DMS153 treated with DMSO at 0.1 percent for 48 hours (cell line): ENCODE measurements around the gene C1QA.

Experiments used
- DNase-seq: peaks from one replicate; lab custom pipeline; 2025; ENCODE audit not compliant: unreplicated experiment; lab: John Stamatoyannopoulos, UW

C1QA gene

DNA sequence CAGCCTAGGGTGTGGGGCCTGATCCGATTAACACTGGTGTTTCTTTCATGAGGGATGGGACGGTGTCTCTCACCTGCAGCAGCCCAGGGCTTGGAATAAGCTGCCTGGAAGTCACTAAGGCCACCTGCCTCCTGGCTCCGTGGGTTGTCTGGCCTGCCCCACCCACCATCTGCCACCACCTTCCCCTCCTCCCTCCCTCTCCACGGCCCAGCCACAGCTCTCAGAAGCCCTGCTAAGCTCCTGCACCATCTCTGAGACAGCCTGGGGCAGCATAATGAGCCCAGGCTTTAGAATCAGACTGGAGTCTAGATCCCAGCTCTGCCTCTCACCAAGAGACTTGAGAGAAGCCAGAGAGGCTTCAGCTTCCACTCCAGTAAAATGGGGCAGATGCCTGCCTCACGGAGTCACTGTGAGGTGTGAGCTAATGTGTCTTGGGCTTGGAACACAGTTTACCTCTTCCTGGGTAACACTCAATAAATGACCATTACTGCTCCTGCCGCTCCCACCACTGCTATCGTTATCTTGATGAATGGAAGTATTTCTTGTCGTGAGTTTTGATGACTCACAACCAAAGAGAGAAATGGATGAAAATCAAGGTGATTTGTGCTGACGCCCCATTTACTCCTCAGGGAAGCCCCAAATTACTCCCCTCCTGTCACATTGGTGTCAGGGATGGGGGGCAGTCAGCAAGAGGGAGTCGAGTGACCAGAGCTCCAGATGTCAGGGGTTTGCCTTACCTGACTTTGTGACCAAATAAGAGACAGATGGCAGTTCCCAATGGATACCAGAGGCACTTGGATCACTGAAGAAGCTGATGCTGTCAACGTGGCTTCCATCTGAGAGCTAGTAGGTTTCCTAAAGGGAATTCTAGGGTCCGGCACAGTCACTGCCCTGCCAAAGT, 23.5 kb upstream of the C1QA start:
- no peak for DNase-seq

DNA sequence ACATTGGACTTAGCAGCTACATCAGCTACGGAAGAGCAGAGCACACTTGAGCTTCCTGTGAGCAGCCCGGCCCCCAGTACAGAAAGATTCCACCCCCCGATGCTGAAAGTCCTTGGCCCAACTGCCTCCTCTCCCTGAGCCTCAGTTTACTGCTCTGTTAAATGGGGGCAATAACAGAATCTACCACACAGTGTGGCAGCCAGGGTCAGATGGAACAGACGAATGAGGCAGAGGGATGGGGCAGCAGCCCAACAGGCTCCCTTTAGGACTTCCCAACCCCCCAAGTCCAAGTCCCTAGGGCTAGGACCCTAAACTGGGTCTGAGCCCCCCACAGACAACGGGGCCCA, 22.9 kb upstream of the C1QA start:
- DNase-seq, result no peak

DNA sequence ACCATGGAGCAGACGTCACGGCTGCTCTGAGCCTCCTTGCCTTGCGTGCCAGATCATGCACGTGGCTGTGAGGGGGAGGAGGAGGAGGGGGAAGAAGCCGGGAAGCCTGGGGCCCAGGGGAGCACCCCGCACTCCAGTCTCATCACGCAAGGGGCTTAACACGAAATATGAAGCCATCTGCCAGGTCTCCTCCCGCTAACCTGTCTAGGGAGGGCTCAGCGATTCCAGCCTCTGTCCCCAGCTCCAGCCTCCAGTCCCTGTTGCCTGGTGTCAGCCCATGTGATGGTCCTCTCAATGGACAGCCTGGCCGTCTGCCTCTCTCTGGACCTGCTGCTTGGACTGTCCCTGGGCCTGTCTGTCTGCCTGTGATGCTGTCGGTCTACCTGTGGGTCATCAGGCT, 22.5 kb upstream of the C1QA start:
- no peak for DNase-seq

DNA sequence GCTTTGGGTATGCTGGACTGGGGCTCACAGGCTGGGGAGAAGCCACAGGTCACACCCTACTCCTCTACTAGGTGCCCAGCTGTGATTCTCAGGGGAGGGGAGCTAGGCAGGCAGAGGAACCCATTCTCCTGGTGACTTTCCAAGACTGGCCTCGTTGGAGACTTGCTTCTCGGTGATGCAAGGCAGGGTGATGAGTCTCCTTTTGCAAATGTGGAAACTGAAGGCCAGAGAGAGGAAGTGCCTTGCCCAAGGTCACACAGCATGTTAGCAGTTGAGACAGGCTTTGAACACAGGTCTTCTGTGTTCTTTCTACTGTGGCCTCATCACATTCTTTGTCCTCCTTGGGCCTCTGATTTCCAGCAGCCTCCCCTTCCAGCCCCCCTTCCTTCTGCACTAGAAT, 20.5 kb upstream of the C1QA start:
- no peak for DNase-seq

DNA sequence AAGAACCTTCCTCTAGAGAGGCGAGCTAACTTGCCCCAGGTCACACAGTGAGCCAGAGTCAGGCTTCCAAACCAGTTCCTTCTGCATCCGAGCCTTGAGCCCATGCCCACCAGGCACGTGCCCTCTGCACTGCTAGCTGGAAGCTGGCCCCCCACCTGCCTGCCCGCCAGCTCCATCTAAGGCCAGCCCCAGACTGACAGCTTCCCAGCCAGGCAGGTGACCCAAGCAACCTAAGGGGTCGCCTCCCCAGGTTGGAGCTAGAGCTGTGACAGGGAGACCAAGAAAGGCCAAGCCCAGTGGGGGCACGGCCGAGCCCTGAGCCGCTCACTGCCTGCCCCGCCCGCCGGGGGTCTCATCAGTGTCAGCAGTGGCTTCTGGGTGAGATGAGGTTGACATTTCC, 19.9 kb upstream of the C1QA start:
- DNase-seq, result no peak

DNA sequence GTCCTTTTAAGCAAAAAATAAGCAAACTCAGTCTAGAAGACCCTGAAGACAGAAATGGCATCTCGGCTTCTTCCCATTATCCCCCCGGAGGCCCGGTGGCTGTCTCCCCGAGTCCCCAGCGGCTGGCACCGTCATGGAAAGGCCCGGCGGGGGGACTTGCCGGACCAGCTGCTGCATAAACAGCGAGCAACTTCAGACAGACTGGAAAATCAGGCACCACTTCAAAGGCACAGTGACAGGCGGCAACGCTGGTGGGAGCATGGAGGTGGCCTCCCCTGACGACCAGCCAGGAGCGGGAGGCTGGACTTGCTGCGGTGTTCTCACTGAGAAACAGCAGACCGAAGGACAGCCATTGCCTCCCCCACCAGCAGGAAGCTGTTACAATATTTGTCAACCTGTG, 18.4 kb upstream of the C1QA start:
- DNase-seq, result peak; percentile 20

DNA sequence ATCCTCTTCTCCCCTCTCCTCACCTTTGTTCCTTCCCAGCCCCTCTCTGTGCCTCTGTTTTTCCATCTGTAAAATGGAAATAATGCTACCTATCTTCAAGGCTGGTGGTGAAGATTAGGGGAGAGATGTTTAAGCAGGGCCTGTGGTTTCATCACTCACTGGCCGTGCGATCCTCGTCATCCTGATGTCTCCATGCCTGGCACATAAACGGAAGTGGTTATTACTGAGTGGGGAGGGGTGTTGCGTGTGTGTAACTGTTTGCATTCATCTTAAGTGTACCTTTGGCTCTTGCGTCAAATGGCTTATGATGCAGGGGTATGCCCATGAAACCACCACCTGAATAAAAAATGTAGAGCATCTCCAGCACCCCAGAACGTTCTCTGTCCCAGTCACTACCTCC, 17.2 kb upstream of the C1QA start:
- no peak for DNase-seq

DNA sequence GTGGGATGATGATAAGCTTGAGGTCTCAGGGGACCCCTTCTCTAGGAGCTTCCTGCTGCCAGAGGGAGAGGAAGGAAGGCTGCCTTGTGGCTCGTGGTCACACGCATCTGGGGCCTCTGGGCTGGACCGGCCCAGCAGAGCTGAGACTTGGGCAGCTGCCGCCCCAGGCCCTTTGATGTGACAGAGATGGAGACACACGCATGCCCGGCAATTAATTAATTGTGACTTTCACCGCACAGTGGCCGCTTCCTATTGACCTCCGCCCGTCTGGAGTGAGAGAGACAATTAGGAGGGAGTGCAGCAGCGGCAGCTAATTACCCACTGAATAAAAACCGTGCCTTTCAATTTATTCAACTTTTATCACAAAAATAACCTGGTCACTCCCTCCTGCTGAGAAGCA, 16.6 kb upstream of the C1QA start:
- DNase-seq, result no peak

DNA sequence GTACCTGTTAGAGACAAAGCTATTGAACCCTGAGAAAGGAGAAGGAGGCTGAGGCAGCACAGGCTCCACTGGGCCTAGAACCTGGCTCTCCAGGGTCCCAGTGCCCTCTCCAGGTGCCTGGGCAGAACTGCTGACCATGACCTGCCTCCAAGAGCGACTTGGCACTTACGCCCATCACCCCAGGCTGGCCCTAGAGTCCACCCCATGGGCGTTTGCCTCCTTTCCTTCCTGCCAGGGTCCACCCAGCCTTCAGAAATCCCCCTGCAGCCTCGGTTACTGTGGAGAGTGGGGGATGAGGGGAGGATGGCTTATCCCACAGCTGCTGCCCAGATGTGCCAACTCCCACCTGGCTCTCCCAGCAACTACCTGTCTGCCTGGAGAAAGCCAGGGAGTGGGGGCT, 14.7 kb upstream of the C1QA start:
- no peak for DNase-seq

DNA sequence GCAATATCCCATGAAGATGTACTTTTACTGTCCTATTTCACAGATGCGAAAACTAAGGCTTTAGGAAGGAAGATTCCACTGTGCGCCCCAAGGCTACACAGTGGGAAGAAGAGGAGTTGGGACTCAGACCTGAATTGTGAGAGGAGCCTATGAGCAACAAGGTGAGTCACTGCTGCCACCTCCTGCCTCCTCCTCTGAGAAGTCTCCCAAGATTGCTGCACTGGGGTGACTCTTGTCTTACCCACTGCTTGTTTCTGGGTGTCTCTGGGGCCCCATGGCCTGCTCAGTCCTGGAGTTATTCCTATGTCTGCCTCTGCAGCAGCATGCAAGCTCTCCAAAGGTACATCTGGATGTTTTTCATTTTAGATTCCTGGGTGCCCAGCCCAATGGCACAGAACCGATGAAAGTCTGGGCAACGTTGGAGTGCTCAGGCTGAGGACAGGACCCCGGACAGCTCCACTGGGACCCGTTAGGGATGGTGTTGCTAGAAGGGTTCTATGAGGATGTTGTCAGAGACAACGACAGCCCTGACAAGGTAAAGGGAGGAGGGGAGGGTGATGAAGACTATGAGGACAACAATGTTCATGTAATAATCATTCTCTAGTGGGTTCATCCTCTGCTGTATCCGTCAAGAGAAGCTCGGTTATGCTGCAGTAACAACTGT, 11.0 kb upstream of the C1QA start:
- DNase-seq, result no peak

DNA sequence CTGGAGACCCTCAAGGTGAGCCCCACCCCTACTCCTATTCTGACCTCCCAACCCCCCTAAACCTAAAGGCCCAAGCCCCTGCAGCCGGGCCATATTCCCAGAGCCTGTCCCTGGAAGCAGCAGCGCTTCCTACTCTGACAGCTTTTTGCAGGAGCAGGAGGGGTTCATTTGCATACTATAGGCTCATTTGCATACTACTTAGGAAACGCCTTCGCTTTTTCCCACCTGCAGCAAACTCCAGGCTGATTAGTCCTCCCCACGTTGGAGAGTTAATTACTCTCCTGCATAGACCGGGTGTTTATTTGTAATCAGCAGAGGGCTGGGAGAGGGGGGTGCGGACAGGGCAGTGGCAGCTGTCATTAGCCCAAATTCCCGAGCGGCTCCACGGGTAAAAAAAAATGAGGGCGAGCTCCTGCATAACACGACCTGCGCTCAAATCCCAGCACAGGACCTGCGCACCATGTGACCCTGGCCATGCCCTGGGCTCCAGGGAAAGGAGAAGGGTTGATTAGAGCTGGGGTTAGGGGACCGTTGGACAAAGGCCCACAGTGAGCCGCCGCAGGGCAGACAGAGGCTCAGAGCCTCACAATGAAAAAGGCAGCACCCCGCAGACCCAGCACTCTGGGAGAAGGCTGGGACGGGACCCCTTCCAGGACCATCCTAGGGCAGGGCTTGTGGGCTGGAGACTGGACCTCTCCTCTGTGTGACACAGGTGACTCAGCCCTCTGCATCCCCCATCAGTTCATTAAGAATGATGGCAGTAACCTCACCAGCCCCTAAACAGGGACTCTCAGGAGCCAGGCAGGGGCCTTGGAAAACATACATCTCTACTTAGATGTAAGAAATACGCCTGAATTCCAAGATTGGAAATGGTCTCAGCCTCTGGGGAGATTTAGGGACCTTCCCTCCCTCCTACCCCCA, 9.9 kb upstream of the C1QA start:
- no peak for DNase-seq

DNA sequence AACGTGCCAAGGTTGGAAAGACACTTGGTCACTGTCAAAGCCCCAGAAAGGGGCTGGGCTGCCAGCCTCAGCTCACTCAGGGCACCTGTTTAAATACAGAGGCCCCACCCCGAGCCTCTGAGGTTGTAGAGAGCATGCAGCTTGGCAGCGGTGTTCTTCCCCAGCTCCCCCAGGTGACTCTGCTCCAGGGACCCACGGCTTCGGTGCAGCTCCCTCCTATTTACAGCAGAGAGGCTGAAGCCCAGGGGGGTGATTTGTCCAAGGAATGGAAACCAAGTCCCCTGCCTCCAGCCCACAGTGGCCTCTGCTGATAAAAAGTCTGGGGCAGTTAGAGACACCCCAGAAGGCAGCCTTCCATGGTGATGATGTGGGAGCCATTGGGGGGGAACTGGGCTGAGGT, 9.1 kb upstream of the C1QA start:
- no peak for DNase-seq

DNA sequence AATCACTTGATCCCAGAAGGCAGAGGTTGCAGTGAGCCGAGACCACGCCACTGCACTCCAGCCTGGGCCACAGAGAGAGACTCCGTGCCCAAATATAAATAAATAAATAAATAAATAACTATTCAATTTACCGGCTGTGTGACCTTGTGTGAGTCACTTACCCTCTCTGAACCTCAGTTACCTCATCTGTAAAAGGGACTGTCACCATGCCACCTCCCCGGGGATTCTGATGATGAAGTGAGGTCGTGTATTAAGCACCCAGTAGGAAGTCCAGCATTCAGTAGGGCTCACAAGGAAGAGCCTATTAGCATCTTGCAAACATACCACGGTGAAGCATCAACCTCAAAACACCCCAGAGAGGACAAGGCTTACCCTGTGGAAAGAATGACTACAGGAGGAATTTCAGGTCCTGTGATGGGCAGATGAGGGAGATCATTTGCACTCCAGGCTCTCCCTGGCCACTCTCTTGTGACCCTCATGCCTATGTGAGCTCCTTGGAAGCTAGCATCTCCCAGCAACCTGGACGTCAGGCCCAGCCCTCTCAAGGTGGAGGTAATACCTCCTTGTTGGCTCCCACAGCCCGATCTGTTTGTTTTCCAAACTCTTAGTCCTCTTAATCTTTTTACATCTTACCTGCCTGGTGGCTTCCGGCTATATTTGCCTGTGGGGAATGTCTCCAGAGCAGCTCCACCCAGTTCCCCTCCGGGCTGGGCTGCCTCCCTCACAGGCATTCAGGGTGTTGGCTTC, 7.6 kb upstream of the C1QA start:
- no peak for DNase-seq

DNA sequence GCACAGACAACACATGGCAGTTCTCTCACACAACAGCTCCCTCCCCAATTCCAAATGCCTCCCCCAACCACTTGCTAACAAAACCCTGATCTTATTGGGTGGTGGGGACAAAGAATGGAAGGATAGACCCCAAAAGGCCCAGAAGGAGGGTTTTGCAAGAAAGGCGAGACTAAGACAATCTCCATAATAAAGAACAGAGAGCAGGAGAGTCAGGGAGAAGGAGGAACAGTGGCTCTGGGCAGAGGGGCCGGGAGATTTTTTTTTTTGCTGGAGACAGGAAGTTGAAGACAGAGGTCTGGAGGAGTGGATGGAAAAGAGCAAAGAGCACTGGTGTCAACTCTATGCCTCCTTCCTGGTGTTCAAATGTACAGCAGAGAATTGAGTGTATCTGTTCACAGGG, 6.5 kb upstream of the C1QA start:
- DNase-seq, result no peak

DNA sequence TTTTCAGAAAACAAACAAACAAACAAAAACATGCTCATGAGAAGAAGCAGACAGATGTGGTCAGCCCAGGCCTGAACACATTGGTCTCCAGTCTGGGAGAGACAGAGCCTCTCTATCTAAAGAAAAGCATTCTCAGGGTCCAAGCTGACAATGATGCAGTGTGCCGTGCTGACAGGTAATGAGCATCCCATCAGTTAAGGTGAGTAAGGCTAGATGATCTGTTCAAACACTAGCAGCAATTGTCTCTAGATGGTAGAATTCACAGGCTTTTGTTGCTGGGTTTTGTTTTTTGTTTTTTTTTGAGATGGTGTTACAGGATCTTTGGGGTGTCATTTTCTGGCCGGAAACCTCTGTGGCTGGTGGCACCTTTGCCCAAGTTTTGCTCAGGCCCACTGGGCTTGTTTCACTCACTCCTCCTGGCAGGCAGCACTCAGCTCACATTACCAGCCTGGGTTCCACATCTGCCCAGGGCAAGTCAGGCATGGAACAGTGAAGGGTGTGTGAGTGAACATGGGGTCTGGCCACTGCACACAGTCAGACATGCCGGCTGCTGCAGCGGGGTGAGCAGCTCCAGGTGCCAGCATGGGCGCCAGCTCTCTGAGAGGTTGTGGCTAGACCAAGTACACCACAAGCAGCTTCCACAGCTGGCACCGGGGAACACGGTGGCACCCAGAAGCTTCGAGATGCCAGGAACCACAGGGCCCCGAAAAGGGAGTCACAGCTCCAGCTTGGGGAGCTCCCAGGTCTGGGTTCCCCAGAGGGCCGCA, 2.5 kb upstream of the C1QA start:
- DNase-seq, result no peak

DNA sequence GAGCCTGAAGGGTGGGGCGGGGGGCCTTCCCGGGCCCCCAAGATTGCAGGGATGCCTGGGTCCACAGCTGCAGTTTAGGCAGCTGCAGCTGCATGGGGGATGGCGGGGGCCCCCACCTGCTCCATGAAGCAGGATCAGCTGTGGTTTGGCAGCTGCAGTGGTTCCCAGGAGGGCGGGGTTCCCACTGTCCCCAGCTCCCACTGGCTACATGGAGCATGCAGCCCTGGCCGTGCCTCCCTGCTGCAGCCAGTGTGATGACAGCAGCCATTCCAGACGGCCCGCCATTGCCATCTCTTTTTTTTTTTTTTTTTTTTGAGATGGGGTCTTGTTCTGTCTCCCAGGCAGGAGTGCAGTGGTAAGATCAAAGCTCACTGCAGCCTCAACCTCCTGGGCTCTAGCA, 992 bp upstream of the C1QA start:
- no peak for DNase-seq

DNA sequence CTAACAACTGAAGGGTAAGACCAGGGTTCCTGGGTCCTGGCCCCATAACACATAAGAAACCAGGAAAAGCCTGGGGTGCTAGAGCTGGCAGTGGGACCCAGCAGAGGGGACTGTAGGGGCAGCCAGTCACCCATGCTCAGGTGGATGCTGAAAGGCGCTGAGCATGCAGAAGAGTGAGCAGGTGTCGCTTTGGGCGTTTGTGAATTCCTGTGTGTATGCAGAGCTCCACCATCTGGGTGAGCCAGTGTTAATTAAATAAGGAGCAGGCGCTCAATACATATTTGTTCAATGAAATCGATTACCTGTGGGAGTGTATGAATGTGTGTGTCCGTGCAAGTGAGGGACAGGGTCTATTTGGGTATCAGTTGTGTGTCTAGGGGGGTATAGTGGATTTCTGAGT, 499 bp downstream of the C1QA start:
- DNase-seq, result no peak

DNA sequence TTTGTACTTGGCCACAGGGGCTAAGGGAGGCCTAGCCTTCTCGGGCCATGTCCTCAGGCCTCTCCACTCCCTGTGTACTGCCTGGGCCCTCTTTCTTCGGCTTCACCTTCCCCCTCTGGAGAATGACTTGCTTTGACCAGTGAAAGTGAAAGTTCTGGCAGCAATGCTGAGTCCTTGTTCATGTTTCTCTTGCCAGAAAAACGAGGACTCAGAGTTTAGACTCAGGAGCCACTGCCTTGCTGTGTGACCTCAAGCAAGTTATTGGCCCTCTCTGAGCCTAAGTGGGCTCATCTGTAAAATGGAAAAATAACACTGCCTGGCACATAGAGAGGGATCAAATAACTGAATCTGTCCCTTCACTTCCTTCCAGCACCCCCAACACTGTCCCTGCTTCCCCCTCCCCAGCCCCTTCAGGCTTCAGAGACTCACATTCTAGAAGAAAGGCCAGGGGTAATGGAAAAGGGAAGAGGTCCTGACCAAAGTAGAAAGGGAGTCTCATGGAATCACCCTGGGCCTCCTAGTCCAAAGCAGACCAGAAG, 1.5 kb downstream of the C1QA start:
- DNase-seq, result no peak

DNA sequence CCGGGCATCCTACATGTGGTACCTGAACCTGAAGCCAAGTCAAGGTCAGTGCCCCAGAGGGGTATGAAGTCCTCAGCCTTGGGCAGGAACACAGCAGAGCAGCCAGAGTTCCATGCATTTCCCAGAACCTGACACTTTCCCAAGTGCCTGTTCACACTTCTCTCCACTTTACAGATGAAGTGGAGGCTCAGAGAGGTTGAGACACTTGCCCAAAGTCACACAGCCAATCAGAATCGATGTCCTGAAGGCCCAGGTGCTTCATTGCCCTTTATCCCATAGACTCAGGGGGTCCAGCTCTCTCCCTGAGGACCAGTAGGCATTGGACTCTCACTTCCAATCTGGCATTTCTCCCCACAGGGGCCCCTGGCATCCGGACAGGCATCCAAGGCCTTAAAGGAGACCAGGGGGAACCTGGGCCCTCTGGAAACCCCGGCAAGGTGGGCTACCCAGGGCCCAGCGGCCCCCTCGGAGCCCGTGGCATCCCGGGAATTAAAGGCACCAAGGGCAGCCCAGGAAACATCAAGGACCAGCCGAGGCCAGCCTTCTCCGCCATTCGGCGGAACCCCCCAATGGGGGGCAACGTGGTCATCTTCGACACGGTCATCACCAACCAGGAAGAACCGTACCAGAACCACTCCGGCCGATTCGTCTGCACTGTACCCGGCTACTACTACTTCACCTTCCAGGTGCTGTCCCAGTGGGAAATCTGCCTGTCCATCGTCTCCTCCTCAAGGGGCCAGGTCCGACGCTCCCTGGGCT, 2.2 kb downstream of the C1QA start:
- no peak for DNase-seq
